Measurements from ENCODE around the gene RFPL4AL1. TPM values are rescaled to one million over a fixed set of nuclear protein-coding genes. Genes with fewer than 3 reads are reported as not detected.
"Not testable (repeated sequence)": the region's sequence is repeated elsewhere in the genome, so short reads cannot be mapped to it uniquely, and the experiment has no call there.

The RFPL4AL1 gene
- polyA plus RNA-seq (ENCODE audit: insufficient read length in 10 of 10), result 1 to 10 TPM in 1 of 10 donors, under 1 TPM in 6, not detected in 3; 0.14 to 1.4 (median 0.45) TPM
- long read RNA-seq, donor 1, result 0 reads
- long read RNA-seq, donor 2, result 0 reads
- long read RNA-seq, donor 3, result 0 reads
- long read RNA-seq, donor 4, result 0 reads
- long read RNA-seq, donor 5, result 0 reads
- long read RNA-seq, donor 6, result 0 reads
- long read RNA-seq, donor 7, result 0 reads
- long read RNA-seq, donor 8, result 0 reads
- long read RNA-seq, donor 9, result 0 reads

DNA sequence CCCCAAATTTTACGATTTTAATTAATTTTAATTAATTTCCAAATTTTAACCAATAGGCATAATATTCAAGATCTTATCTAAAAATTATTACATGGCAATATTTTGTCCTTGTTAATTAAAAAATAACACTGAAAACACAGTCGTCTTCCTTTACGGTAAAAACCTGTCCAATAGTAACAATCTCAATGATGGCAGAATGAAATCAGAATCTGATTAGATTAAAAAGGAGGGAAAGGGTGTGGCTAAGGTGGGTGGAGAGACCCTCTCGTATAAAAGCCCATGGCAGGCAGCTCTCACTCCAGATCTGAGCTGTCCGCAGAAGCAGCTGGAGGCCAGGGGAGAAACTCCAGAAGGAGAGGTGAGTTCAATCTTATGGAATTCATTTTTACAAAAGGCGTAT lies at the start of gene RFPL4AL1:
Gene RFPL4AL1, plus strand, starts transcription at position 301 of the 400 bp plus-strand sequence. CDS start 2,687 bp downstream, outside the sequence.
- DNase-seq, result not testable (repeated sequence)

DNA sequence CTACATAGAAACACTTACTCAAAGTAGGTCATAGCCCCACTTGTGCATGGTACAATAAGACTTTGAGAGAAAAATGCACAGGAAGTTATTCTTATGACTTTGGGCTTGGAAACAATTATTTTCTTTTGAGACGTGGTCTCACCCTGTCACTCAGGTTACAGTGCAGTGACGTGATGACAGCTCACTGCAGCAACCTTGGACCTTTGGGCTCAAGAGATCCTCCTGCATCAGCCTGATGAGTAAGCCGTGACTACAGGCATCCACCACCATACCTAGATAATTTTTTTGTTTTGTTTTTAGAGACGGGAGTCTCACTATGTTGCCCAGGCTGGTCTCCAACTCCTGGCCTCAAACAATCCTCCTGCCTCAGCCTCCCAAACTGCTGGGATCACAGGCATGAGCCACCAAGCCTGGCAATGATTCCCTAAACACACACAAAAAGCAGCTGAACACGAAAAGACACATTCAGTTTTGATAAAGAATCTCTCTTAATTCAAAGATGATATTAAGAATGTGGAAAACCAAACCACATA lies 48.6 kb upstream of the RFPL4AL1 start:
- no peak for DNase-seq

DNA sequence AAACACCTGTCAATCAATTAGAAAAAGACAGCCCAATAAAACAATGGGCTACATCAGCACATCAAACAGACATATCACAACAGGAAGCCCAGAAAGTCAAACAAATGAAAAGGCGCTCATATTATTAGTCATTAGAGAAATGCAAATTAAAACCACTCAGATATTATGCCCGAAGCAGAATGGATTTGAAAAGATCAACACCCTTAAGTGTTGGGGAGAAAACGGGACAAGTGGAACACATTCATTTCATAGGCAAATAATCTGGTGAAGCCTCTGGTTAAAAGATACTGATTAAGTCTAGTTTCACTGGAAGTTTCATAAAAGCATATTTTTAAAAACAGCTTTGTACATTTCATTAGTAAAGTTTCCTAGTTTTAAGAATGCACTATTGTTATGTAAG lies 48.1 kb upstream of the RFPL4AL1 start:
- DNase-seq, result no peak

DNA sequence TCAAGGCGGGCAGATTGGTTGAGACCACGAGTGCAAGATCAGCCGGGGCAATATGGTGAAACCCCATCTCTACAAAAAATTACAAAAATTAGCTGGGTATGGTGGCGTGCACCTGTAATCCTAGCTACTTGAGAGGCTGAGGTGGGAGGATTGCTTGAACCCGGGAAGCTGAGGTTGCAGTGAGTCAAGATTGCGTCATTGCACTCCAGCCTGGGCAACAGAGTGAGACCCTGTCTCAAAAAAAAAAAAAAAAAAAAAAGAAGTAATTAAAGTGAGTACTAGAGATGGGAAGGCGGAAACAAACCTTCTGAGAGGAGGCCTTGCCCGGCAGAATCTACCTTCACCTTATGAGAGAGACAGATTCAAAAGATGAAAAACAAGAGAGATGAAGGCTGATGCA lies 45.4 kb upstream of the RFPL4AL1 start:
- no peak for DNase-seq

DNA sequence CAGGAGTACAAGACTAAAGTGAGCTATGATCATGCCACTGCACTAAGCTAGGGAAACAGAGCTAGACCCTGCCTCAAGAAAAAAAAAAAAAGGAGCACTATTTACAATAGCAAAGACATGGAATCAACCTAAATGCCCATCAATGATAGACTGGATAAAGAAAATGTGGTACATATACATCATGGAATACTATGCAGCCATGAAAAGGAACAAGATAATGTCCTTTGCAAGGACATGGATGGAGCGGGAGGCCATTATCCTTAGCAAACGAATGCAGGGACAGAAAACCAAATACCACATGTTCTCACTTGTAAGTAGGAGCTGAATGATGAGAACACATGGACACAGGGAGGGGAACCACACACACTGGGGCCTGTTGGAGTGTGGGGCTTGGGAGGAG lies 38.5 kb upstream of the RFPL4AL1 start:
- DNase-seq, result not testable (repeated sequence)

DNA sequence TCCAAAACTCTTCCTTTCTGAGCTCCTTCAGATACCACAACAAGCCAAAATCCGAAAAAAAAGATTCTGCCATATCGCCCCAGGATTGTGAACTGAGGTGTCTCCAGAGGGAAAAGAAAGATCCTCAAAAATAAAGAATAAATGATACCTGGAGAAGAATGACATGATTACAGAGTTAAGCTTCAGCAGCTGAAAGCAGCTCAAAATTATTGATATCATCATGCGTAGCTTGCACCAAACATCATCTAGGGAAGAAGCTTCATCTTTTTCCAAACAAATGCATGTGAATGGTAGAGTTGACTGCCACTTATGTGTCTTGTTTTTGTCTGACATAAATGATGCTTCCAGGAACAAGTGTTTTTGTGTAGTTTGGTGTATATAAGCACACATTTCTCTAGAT lies 30.6 kb upstream of the RFPL4AL1 start, which contains the start of gene NLRP9:
Gene NLRP9, minus strand, starts transcription at position 101 of the 400 bp plus-strand sequence. Its CDS starts 28 bp downstream, at position 73.
- no peak for DNase-seq

DNA sequence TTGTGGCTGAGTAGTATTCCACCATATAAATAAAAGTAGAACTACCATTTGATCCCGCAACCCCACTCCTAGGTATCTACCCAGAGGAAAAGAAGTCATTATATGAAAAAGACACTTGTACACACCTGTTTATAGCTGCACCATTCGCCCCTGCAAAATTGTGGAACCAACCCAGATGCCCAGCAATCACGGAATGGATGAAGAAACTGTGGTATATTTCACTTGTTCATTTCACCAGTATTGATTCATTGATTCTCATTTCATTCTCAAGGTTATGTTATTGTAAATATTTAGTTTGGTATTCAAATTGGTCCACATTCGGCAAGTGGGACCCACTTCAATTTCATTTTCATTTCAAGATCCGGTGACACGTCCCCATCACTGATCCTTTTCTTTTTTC lies 18.2 kb upstream of the RFPL4AL1 start:
- DNase-seq, result no peak

DNA sequence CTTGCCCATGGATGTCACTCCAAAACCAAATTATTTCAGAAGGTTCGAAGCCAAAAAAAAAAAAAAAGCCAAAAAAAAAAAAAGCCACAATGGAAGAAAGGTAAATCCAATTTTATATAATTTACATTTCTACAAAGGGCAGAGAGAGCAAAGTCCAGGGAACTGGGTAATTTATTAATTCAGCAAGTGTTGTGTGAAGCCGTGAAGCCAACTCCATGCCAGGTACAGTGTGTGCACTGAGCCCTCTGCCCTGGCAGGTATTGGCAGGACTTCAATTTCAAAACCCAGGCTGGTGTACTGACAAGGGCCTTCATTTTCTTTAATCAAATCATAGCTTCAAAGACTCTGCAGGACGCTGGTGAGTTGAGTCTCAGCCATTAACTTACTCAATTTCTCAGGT lies 15.5 kb upstream of the RFPL4AL1 start:
- DNase-seq, result no peak

DNA sequence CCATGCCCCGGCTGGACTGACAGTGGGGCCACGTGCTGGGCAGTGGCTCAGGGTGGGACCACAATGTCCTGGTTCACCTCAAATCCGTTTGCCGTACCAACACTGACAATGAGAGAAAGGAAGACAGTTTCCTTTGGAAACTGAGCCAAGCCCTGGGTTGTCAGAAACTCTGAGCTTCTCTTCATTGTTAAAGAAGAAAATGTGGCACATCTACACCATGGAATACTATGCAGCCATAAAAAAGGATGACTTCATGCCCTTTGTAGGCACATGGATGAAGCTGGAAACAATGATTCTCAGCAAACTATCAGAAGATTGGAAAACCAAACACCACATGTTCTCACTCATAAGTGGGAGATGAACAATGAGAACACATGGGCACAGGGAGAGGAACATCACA lies 12.1 kb upstream of the RFPL4AL1 start:
- not testable (repeated sequence) for DNase-seq

DNA sequence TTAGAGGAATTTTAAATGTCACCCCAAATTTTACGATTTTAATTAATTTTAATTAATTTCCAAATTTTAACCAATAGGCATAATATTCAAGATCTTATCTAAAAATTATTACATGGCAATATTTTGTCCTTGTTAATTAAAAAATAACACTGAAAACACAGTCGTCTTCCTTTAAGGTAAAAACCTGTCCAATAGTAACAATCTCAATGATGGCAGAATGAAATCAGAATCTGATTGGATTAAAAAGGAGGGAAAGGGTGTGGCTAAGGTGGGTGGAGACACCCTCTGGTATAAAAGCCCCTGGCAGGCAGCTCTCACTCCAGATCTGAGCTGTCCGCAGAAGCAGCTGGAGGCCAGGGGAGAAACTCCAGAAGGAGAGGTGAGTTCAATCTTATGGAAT lies 10.1 kb upstream of the RFPL4AL1 start, which contains the start of gene RFPL4A:
Gene RFPL4A, plus strand, starts transcription at position 301 of the 400 bp plus-strand sequence. CDS start 2,704 bp downstream, outside the sequence.
- not testable (repeated sequence) for DNase-seq

DNA sequence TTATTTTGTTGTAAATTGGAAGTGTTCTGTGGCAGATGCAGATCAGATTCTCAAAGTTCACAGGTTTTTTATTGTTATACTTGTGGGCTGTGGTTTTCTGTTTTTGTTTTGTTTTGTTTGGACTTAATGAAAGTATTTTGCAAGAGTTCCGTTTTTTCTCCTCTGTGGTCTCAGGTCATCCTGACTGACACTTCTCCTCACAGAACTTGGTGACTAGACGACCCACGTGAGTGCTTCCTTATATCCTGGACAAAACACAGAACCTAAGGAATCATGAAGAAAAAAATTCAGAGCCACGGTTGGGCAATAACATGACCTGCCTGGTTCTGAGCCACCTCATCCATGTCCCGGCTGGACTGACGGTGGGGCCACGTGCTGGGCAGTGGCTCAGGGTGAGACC lies 2.5 kb upstream of the RFPL4AL1 start:
- no peak for DNase-seq

DNA sequence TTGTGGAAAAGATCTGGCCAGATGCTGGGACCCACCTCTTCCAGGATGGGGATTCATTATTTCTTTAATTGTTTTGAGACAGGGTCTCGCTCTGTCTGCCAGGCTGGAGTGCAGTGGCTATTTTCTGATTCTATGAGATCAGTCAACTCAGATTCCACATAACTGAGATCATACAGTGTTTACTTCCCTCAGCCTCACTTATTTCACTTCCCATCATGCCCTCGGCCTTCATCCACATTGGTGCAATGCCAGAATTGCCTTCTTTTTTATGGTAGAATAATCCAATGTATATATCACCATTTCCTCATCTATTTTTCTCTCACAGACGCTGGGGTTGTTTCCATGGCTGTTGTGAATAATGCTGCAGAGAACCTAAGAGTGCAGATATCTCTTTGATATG lies 714 bp downstream of the RFPL4AL1 start:
- DNase-seq, result not testable (repeated sequence)

DNA sequence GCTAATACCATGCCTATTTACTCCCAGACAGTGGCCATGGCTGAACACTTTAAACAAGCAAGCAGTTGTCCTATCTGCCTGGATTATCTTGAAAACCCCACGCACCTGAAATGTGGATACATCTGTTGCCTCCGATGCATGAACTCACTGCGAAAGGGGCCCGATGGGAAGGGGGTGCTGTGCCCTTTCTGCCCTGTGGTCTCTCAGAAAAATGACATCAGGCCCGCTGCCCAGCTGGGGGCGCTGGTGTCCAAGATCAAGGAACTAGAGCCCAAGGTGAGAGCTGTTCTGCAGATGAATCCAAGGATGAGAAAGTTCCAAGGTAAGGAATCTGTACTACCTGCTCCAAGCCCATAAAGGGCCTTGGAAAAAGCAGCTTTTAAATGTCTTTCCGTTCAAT lies 8.6 kb downstream of the RFPL4AL1 start:
- DNase-seq, result no peak

DNA sequence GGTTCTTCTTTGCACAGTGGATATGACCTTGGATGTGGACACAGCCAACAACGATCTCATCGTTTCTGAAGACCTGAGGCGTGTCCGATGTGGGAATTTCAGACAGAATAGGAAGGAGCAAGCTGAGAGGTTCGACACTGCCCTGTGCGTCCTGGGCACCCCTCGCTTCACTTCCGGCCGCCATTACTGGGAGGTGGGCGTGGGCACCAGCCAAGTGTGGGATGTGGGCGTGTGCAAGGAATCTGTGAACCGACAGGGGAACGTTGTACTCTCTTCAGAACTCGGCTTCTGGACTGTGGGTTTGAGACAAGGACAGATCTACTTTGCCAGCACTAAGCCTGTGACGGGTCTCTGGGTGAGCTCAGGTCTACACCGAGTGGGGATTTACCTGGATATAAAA lies 9.4 kb downstream of the RFPL4AL1 start:
- DNase-seq, result no peak

DNA sequence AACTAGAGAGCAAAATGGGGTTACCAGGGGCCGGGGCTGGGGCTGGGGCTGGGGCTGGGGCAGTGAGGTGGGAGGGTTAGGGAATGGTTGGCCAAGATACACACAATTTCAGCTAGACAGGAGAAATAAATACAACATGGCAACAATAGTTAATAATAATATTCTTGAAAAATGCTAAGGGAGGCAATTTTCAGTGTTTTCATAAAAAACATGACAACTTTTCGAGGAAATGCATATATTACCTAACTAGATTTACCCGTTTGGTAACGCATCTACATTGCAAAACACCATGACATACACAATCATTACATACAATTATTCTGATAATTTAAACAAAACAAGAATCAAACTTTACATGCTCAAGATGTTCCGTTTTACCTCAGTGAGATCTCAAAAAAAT lies 12.2 kb downstream of the RFPL4AL1 start:
- DNase-seq, result no peak

DNA sequence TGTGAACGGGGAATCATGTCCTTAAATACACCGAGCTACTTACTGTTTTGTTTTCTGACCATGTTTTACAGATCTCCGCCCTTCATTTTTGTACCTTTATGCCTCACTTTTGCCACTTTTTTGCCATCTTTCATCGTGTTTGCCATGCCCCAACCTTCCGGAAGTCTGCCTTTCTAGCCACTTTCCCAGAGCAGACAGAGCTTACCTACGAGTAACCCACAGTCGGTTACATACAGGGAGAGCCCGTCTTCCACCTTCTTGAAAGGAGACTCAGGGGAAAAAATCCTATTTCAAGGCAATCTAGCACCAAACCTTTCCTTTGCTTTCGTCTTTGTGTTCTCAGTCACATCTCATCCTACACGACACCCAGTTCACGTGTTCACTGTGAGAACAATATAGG lies 26.1 kb downstream of the RFPL4AL1 start:
- no peak for DNase-seq

DNA sequence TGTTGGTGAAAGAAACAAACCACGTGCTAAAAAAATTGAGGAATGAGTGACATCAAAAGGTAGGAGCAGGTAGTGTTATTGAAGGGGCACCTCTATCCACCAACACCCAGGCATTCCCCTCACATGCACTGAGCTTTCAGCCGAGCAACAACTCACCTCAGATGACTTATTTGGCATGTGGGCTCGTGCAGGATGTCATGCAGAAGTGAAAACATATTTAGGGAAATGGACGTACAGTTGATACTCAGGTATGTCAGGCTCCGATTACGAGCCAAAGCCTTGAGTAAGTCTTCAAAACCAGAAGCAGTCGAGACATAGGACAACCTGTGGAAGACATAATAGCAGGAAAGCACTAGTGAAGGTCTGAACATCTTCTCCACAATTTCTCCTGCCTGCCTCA lies 32.5 kb downstream of the RFPL4AL1 start:
- no peak for DNase-seq

DNA sequence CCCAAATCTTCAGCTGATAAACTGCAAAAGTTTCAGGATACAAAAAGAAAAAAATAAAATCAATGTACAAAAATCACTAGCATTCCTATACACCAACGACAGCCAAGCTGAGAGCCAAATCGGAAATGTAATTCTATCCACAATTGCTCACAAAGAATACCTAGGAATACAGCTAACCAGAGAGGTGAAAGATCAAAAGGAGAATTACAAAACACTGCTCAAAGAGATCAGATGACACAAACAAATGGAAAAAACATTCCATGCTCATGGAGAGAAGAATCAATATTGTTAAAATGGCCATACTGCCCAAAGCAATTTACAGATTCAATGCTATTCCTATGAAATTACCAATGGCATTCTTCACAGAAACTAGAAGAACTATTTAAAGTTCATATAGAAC lies 33.4 kb downstream of the RFPL4AL1 start:
- DNase-seq, result no peak

DNA sequence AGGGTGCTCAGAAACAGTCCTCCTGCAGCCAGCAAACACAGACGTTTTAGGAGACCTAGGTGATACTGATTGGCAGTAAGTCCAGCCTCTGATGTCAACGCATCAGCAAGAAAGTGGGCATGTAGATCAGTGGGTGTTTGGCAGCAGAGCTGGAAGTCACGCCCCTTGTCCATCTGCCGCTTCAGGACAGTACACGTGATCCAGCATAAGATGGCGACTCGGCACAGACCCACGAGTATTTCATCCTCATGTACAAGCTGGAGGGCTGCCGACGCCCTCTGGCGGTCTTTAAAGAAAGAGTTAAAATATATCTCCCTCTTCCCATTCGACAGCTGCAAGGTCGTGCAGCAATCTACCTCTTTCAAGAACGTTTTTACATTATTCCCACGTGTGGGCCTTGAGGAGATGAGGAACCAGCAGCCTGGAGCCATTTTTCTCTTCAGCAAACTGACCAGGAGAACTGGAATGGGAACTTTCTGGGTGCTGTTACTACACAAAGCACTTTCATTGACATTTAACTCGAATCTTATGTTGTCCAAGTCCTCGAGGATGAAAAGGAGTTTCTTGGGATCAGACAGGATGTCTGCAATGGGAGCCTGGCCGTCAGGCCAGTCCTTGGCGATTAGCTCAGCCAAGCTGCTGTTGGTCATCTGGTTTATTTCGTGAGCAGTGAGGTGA lies 40.6 kb downstream of the RFPL4AL1 start:
- peak in 2 of 3 donors; percentile 10 to 12 for DNase-seq

DNA sequence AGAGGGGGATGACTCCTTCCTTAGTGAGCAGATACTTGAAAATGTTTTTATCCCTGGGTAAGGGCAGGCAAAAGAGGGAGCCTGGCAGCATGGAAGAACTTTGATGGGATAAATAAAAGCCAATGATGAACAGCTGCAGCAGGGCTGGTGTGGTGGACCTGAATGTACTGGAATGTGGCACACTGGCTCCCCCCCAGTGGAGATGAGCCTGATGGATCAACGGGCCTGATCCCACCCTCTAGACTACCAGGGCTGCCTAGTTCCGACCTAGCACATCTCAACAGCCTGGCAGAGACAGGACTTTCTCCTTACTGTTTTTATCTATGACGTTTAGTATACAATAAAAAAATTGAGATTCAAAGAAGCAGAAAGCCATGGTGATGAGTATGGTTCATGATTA lies 42.4 kb downstream of the RFPL4AL1 start:
- DNase-seq, result no peak

DNA sequence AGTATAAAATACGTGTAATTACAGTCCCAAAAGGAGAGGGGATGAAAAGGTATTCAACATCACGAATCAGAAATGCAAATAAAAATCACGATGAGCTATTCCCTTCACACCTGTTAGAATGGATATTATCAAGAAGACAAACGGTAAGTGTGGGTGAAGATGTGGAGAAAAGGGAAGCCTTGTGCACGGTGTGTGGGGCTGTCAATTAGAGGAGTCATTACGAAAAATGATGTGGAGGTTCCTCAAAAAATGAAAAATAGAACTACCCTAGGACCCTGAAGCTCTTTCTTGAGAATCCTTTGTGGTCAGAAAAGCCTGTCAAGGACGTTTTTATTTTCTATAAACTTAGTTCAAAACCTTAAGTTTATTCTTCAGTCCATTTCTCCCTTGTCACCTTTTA lies 43.5 kb downstream of the RFPL4AL1 start:
- no peak for DNase-seq

DNA sequence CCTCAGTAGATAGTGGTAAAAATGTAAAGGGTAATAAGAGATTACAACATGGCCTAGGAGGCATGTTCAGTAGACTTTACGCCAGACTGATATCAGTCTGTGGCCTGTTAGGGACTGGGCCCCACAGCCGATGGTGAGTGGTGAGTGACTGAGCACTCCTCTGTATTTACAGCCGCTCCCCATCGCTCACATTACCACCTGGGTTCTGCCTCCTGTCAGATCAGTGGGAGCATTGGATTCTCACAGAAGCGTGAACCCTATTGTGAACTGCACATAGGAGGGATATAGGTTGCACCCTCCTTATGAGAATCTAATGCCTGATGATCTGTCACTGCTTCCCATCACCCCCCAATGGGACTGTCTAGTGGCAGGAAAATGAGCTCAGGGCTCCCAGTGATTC lies 45.0 kb downstream of the RFPL4AL1 start:
- no peak for DNase-seq

DNA sequence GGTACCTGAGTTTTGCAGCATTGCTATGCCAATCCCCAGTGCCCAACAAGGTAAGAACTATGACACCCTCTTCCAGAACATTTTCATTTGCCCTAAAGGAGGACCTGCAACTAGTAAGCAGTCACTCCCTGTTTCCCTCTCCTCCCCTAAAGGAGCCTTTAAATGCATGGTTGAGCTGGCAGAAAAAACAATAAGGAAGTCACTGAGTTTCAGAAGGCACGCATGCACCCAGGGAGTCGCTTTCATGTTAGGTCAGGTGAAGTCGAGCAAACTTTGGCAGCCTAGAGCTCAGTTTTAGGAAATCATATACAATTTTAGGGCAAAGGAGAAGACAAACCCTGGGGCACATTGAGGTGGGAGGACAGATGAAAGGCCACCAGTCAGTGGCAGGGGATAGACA lies 51.1 kb downstream of the RFPL4AL1 start:
- no peak for DNase-seq
